Nephron (organoid): ENCODE measurements around the gene GRM2.
"Not testable (repeated sequence)": the region's sequence is repeated elsewhere in the genome, so short reads cannot be mapped to it uniquely, and the experiment has no call there.

Experiments
- H3K27ac Mint-ChIP-seq, 3 experiments: 2 replicates each; pipeline ENCODE4 v1.8.0; 2020; ENCODE audit warnings: mixed read lengths in 3 of 3, mild to moderate bottlenecking in 2 of 3, moderate library complexity in 1 of 3
- H3K27me3 Mint-ChIP-seq: 2 replicates; pipeline ENCODE4 v1.8.0; 2021; ENCODE audit warnings: low read depth, mild to moderate bottlenecking, moderate library complexity, mixed read lengths
- H3K36me3 Mint-ChIP-seq: 2 replicates; pipeline ENCODE4 v1.8.0; 2020; ENCODE audit warnings: low read depth, mixed read lengths
- H3K4me1 Mint-ChIP-seq: 2 replicates; pipeline ENCODE4 v1.8.0; 2020; ENCODE audit warnings: mixed read lengths
- H3K4me3 Mint-ChIP-seq, 3 experiments: 2 replicates each; pipeline ENCODE4 v1.8.0; 2020; ENCODE audit warnings: mild to moderate bottlenecking in 3 of 3, mixed read lengths in 3 of 3, moderate library complexity in 2 of 3
- H3K9me3 Mint-ChIP-seq: 2 replicates; pipeline ENCODE4 v1.8.0; 2020; ENCODE audit warnings: mixed read lengths
- TF ChIP-seq, protein P1 (sequence below), 3 experiments: fragments of 200-600 bp; sonication (generic); IDR thresholded peaks; one replicate each; pipeline ENCODE4 v1.5.0; 2021; ENCODE audit warnings: antibody characterized with exemption in 3 of 3; ENCODE audit not compliant: unreplicated experiment in 3 of 3

The GRM2 gene

DNA sequence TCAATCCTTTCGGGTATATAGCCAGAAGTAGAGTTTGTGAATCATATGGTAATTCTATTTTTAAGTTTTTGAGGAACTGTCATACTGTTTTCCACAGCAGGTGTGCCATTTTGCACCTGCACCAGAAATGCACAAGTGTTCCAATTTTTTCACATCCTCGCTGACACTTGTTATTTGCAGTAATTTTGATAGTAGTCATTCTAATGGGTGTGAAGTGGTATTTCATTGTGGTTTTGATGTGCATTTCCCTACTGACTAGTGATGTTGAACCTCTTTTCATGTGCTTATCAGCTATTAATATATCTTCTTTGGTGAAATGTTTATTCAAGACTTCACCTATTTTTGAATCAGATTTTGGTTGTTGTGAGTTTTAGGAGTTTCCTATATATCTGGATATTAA, 29.1 kb downstream of the GRM2 start:
- H3K27me3 Mint-ChIP-seq, result peaks cover 41% of the 10 kb centered on the region
- H3K9me3 Mint-ChIP-seq, result no peaks in the 10 kb centered on the region
- no peak overlapping the region for H3K4me3 Mint-ChIP-seq
- no peaks in the 10 kb centered on the region for H3K36me3 Mint-ChIP-seq
- no peaks in the 10 kb centered on the region for H3K4me1 Mint-ChIP-seq
- TF ChIP-seq, protein P1, sequence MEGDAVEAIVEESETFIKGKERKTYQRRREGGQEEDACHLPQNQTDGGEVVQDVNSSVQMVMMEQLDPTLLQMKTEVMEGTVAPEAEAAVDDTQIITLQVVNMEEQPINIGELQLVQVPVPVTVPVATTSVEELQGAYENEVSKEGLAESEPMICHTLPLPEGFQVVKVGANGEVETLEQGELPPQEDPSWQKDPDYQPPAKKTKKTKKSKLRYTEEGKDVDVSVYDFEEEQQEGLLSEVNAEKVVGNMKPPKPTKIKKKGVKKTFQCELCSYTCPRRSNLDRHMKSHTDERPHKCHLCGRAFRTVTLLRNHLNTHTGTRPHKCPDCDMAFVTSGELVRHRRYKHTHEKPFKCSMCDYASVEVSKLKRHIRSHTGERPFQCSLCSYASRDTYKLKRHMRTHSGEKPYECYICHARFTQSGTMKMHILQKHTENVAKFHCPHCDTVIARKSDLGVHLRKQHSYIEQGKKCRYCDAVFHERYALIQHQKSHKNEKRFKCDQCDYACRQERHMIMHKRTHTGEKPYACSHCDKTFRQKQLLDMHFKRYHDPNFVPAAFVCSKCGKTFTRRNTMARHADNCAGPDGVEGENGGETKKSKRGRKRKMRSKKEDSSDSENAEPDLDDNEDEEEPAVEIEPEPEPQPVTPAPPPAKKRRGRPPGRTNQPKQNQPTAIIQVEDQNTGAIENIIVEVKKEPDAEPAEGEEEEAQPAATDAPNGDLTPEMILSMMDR (IDR thresholded peaks at IDR 0.05; ENCODE audit: unreplicated experiment in 3 of 3), result no peak
- no peak overlapping the region for H3K27ac Mint-ChIP-seq

DNA sequence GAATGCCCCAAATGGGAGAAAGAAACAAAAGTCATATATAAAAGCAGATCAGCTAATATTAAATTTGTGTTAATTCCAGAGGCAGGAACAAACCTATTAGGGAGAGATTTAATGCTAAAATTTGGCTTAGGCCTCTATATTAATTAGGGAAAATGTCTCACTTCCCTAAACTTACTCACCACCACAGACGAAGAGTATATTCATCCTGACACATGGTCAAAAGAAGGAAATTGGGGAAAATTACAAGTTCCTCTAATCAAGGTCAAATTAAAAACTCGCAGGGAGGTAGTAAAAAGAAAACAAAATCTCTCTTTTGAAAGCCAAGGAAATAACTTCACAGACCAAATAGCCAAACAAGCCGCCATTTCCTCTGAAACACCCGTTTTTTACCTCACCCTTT, 32.2 kb downstream of the GRM2 start:
- Mint-ChIP-seq H3K9me3 (peaks cover 3% of the 10 kb centered on the region), H3K4me1 (no peaks in the 10 kb centered on the region), H3K36me3 (no peaks in the 10 kb centered on the region), H3K4me3 (no peak overlapping the region), H3K27ac (no peak overlapping the region), H3K27me3 (peaks cover 36% of the 10 kb centered on the region)
- TF ChIP-seq, protein P1 (IDR thresholded peaks at IDR 0.05; ENCODE audit: unreplicated experiment in 3 of 3), result no peak

DNA sequence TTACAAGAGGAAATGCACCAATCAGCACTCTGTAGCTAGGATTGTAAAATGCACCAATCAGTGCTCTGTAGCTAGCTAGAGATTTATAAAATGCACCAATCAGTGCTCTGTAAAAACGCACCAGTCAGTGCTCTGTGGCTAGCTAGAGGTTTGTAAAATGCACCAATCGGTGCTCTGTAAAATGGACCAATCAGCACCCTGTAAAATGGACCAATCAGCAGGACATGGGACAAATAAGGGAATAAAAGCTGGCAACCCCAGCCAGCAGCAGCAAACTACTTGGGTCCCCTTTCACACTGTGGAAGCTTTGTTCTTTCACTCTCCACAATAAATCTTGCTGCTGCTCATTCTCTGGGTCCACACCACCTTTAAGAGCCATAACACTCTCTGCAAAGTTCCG, 35.5 kb downstream of the GRM2 start:
- peaks cover 23% of the 10 kb centered on the region for H3K27me3 Mint-ChIP-seq
- not testable (repeated sequence) for H3K9me3 Mint-ChIP-seq, H3K27ac Mint-ChIP-seq, H3K4me1 Mint-ChIP-seq, H3K4me3 Mint-ChIP-seq, H3K36me3 Mint-ChIP-seq

DNA sequence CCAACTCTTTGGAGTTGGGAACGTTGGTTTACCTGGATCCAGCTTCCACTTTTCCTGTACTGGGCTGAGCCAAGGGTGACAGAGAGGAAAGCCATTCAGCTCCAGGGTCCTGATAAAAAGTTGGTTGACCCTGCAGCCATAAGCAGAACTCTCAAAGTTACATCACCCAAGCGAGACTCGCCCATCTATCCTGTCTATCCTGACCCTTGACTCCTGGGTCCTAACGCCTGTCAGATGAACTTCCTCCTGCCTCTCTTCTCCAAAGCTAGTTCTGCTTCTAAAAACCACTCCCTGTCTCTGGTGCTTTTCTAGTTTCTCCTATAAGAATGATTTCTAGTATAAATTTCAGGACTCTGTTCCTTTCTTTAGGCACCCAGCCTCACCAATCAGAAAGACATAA, 36.1 kb downstream of the GRM2 start:
- not testable (repeated sequence) for H3K27ac Mint-ChIP-seq, H3K4me1 Mint-ChIP-seq, H3K36me3 Mint-ChIP-seq, H3K9me3 Mint-ChIP-seq, H3K4me3 Mint-ChIP-seq
- H3K27me3 Mint-ChIP-seq, result peaks cover 22% of the 10 kb centered on the region

DNA sequence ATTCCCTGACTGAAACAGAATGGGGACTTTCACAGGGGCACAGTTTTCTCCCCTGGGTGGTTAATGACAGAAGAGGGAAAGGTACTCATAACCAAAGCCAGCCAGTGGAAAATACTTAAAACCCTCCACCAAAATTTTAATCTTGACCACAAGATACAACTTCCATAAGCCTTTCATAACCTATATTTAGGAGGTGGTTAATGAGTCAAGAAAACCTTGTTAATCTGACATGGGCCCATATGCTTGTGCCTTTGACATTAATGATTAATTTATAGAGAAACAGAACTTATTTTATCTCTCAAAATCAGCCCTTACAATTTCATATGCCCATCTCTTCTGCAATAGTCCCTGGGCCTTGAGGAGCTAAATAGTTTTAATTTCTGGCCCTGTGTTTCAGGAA, 41.0 kb downstream of the GRM2 start:
- TF ChIP-seq, protein P1 (IDR thresholded peaks at IDR 0.05; ENCODE audit: unreplicated experiment in 3 of 3), result no peak
- H3K4me3 Mint-ChIP-seq, result no peak overlapping the region
- H3K27me3 Mint-ChIP-seq, result no peaks in the 10 kb centered on the region
- H3K4me1 Mint-ChIP-seq, result no peaks in the 10 kb centered on the region
- peaks cover 9% of the 10 kb centered on the region for H3K9me3 Mint-ChIP-seq
- H3K36me3 Mint-ChIP-seq, result no peaks in the 10 kb centered on the region
- H3K27ac Mint-ChIP-seq, result no peak overlapping the region

DNA sequence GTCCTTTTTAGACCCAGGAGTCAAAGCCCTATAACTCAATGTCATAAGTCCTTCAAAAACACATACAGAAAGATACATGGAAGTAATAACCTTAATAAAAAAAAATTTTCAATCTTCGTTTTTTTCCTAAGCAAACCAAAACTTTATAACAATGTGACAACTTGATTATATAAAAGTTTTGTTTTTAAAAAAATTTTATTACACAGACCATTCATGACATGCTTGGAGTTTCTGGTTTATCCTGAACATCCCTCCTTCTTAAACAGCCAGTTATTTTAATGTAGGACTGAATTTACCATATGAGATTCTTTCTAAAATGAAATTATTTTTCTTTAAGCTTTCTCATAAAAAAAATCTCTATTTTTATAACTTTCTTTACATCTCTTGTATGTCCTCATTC, 41.5 kb downstream of the GRM2 start:
- H3K27me3 Mint-ChIP-seq, result no peaks in the 10 kb centered on the region
- no peaks in the 10 kb centered on the region for H3K4me1 Mint-ChIP-seq
- no peak overlapping the region for H3K27ac Mint-ChIP-seq
- H3K36me3 Mint-ChIP-seq, result no peaks in the 10 kb centered on the region
- H3K4me3 Mint-ChIP-seq, result no peak overlapping the region
- peaks cover 6% of the 10 kb centered on the region for H3K9me3 Mint-ChIP-seq
- TF ChIP-seq, protein P1 (IDR thresholded peaks at IDR 0.05; ENCODE audit: unreplicated experiment in 3 of 3), result no peak

DNA sequence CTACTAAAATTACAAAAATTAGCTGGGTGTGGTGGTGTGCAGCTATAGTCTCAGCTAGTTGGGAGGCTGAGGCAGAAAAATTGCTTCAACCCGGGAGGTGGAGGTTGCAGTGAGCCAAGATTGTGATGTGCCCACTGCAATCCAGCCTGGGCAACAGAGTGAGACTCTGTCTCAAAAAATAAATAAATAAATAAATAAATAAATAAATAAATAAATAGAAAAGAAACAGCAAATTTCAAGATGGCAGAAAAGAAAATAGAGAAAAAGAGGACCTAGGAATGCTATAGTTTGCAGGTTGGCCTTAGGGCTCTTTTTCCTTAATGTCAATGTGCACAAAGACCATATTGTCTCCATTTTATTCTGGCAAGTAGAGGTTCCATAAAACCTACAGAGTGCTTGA, 44.0 kb downstream of the GRM2 start:
- Mint-ChIP-seq H3K36me3 (no peaks in the 10 kb centered on the region), H3K27ac (no peak overlapping the region), H3K4me1 (no peaks in the 10 kb centered on the region), H3K4me3 (no peak overlapping the region), H3K9me3 (peaks cover 12% of the 10 kb centered on the region), H3K27me3 (no peaks in the 10 kb centered on the region)
- TF ChIP-seq, protein P1 (IDR thresholded peaks at IDR 0.05; ENCODE audit: unreplicated experiment in 3 of 3), result no peak
